HepG2 (cell line): ENCODE measurements around the gene FAAH2. TPM values are rescaled to one million over a fixed set of nuclear protein-coding genes. Genes with fewer than 3 reads are reported as not detected.

Experiments used
- ATAC-seq: fragments of 200-7000 bp; cut with Tn5 transposase; 3 replicates; pipeline ENCODE4 v1.9.1; 2020; ENCODE audit warnings: mild to moderate bottlenecking, moderate library complexity
- BruUV-seq: library from RNA; stranded (reverse); fragments of 400-500 nt; replicated peaks from 2 replicates; lab custom pipeline; 2021; lab: Mats Ljungman, UMichigan
- CTCF ChIA-PET: fragments of 300-600 bp; formaldehyde crosslinking; extraction: SDS; loops from one replicate; lab custom pipeline; 2021; ENCODE audit warnings: low total read pairs, inconsistent platforms, low intra/inter-chr PET ratio; lab: Yijun Ruan, JAX
- POLR2A ChIA-PET: fragments of 350-600 bp; sonication (Branson Sonifier 250); formaldehyde crosslinking; loops from one replicate; lab custom pipeline; 2020; ENCODE audit warnings: antibody characterized with exemption, inconsistent platforms; lab: Yijun Ruan, JAX
- DNase-seq: peaks from one replicate; pipeline ENCODE4 v3.0.0-alpha.2; 2015; ENCODE audit warnings: low spot score
- FAIRE-seq: peaks from 3 replicates; lab custom pipeline; 2011; peaks lifted over from hg19 to GRCh38; lab: Jason Lieb, UNC
- H2AFZ ChIP-seq: one replicate; pipeline ENCODE4 v1.6.1; 2011; ENCODE audit warnings: low read length, inconsistent platforms
- H3K27ac ChIP-seq: fragments of 300-600 bp; 3 replicates; pipeline ENCODE4 v1.8.0; 2011; ENCODE audit warnings: mixed run types, mild to moderate bottlenecking, mixed read lengths, low read length, inconsistent platforms; ENCODE audit not compliant: insufficient read depth; ENCODE audit errors: extremely low read length
- H3K27me3 ChIP-seq, 2 experiments: fragments of 200-600 bp in 1 of 2; 2 replicates in 1 of 2; 3 replicates in 1 of 2; pipeline versions ENCODE4 v1.6.0 to v1.8.0; 2011; ENCODE audit warnings: low read length in 2 of 2, mild to moderate bottlenecking in 2 of 2, moderate library complexity in 2 of 2, inconsistent platforms in 1 of 2; ENCODE audit not compliant: insufficient read depth in 2 of 2, control insufficient read depth in 1 of 2
- H3K36me3 ChIP-seq, 2 experiments: fragments of 200-600 bp in 1 of 2; replicated peaks in 1 of 2; 2 replicates in 1 of 2; 3 replicates in 1 of 2; pipeline versions ENCODE4 v1.5.1 to v1.8.0; 2011; ENCODE audit warnings: low read length in 2 of 2, inconsistent platforms in 1 of 2; ENCODE audit not compliant: insufficient read depth in 2 of 2, control insufficient read depth in 1 of 2
- H3K4me1 ChIP-seq: 2 replicates; pipeline ENCODE4 v1.5.1; 2012; ENCODE audit warnings: low read length, inconsistent platforms; ENCODE audit not compliant: insufficient read depth
- H3K4me2 ChIP-seq: 2 replicates; pipeline ENCODE4 v1.6.0; 2011; ENCODE audit warnings: low read depth, low read length, inconsistent platforms
- H3K4me3 ChIP-seq, 3 experiments: fragments of 200-600 bp in 1 of 3; sonication (generic), shearing (Covaris generic) in 1 of 3; replicated peaks in 1 of 3; 2 replicates each; pipeline ENCODE4 v1.5.1; 2011 to 2016; ENCODE audit warnings: low read length in 3 of 3, inconsistent platforms in 2 of 3, low read depth in 2 of 3, mild to moderate bottlenecking in 2 of 3, control low read depth in 1 of 3, mixed read lengths in 1 of 3; ENCODE audit not compliant: insufficient read depth in 1 of 3
- H3K79me2 ChIP-seq: one replicate; pipeline ENCODE4 v1.6.1; 2011; ENCODE audit warnings: low read length, inconsistent platforms; ENCODE audit not compliant: insufficient read depth
- H3K9ac ChIP-seq: 2 replicates; pipeline ENCODE4 v1.6.0; 2011; ENCODE audit warnings: mild to moderate bottlenecking, low read depth, low read length, inconsistent platforms; ENCODE audit not compliant: insufficient read depth
- H3K9me3 ChIP-seq: 2 replicates; pipeline ENCODE4 v1.5.1; 2012; ENCODE audit warnings: mild to moderate bottlenecking, low read length
- H4K20me1 ChIP-seq: 2 replicates; pipeline ENCODE4 v1.6.0; 2011; ENCODE audit warnings: inconsistent platforms, mild to moderate bottlenecking, low read length, moderate library complexity; ENCODE audit not compliant: insufficient read depth
- CBX2 ChIP-seq, 2 experiments: fragments of 200-600 bp in 1 of 2; sonication (generic); formaldehyde crosslinking in 1 of 2; IDR thresholded peaks; 2 replicates each; pipeline versions ENCODE4 v1.7.0 to v1.8.1; 2018 to 2022; ENCODE audit warnings: low read depth in 2 of 2, low read length in 1 of 2, mild to moderate bottlenecking in 1 of 2, missing genetic modification reagents in 1 of 2
- CEBPB ChIP-seq: IDR thresholded peaks from 2 replicates; pipeline ENCODE4 v1.6.1; 2011; ENCODE audit warnings: low read depth, low read length, improper control_type of control experiment, borderline replicate concordance
- CEBPG ChIP-seq: IDR thresholded peaks from 2 replicates; pipeline ENCODE4 v1.6.1; 2016
- FOSL2 ChIP-seq: sonication (generic); formaldehyde crosslinking; IDR thresholded peaks from 2 replicates; pipeline ENCODE4 v1.4.0; 2020; ENCODE audit warnings: missing genetic modification reagents
- HMG20B ChIP-seq: conservative IDR thresholded peaks from 2 replicates; pipeline ENCODE4 v1.6.1; 2016; ENCODE audit warnings: missing genetic modification reagents, missing compliant biosample characterization
- NCOA5 ChIP-seq: sonication (generic); formaldehyde crosslinking; IDR thresholded peaks from 2 replicates; pipeline ENCODE4 v1.4.0; 2020; ENCODE audit warnings: missing genetic modification reagents
- TOPORS ChIP-seq: sonication (generic); formaldehyde crosslinking; IDR thresholded peaks from 2 replicates; pipeline ENCODE4 v1.8.0; 2023; ENCODE audit warnings: mild to moderate bottlenecking, missing genetic modification reagents
- ZFP36L2 ChIP-seq: sonication (generic); formaldehyde crosslinking; IDR thresholded peaks from 2 replicates; pipeline ENCODE4 v1.4.0; 2020; ENCODE audit warnings: missing genetic modification reagents
- ZNF501 ChIP-seq: sonication (generic); formaldehyde crosslinking; IDR thresholded peaks from 2 replicates; pipeline ENCODE4 v1.5.1; 2020; ENCODE audit warnings: mild to moderate bottlenecking, moderate library complexity, missing genetic modification reagents
- ZNF761 ChIP-seq: sonication (generic); formaldehyde crosslinking; conservative IDR thresholded peaks from 2 replicates; pipeline ENCODE4 v1.4.0; 2020; ENCODE audit warnings: mild to moderate bottlenecking, missing genetic modification reagents
- WGBS: methylation state at CpG from one replicate; pipeline ENCODE4 v1.1.6; 2017; ENCODE audit warnings: low lambda C conversion rate; 5-methylcytosine and 5-hydroxymethylcytosine counted together
- in situ Hi-C: cut with HindIII; loops from 2 replicates; pipeline ENCODE4 v1.10.0; 2017; ENCODE audit warnings: low pct_unique_long_range_greater_than_20kb; ENCODE audit not compliant: extremely low pct_ligation_motif_present
- intact Hi-C: fragments of 100-400 bp; cut with micrococcal nuclease; formaldehyde crosslinking; loops from one replicate; pipeline ENCODE4 v1.10.0; 2022; ENCODE audit not compliant: unreplicated experiment
- polyA plus RNA-seq, 8 experiments: library from polyadenylated mRNA; depleted of rRNA in 3 of 8; stranded (reverse) in 7 of 8; unstranded in 1 of 8; fragments of >200 nt; fragmentation: Illumina TruSeq in 4 of 8; extraction: Trizol in 4 of 8; gene quantifications; 2 replicates each; pipeline versions ENCODE4 v1.2.1 to v1.2.3, GENCODE V29; 2011 to 2016; ENCODE audit warnings: low read depth in 4 of 8, missing spikeins in 1 of 8, mixed read lengths in 1 of 8; ENCODE audit not compliant: insufficient read depth in 1 of 8
- total RNA-seq, 5 experiments: library from RNA; depleted of rRNA; stranded (reverse); fragments of >200 nt; fragmentation: Illumina TruSeq; extraction: Trizol; gene quantifications; 2 replicates each; pipeline ENCODE4 v1.2.3, GENCODE V29; 2016; ENCODE audit warnings: low read depth in 1 of 5
- TF ChIP-seq, protein P1 (sequence below): sonication (generic); formaldehyde crosslinking; IDR thresholded peaks from 2 replicates; pipeline ENCODE4 v1.5.0; 2020; ENCODE audit warnings: mild to moderate bottlenecking, missing genetic modification reagents
- TF ChIP-seq, protein P2 (sequence below), 2 experiments: fragments of 450-650 bp in 1 of 2; sonication (generic) in 1 of 2; formaldehyde crosslinking; IDR thresholded peaks; 2 replicates each; pipeline versions ENCODE4 v1.5.0 to v1.8.0; 2020 to 2022; ENCODE audit warnings: mild to moderate bottlenecking in 1 of 2, missing genetic modification reagents in 1 of 2
- TF ChIP-seq, protein P3 (sequence below): sonication (generic); formaldehyde crosslinking; IDR thresholded peaks from 2 replicates; pipeline ENCODE4 v1.4.0; 2020; ENCODE audit warnings: missing genetic modification reagents
- TF ChIP-seq, protein P4 (sequence below): sonication (generic); formaldehyde crosslinking; IDR thresholded peaks from 2 replicates; pipeline ENCODE4 v1.8.0; 2023; ENCODE audit warnings: mild to moderate bottlenecking, missing genetic modification reagents
- TF ChIP-seq, protein P5 (sequence below): sonication (generic); formaldehyde crosslinking; IDR thresholded peaks from 2 replicates; pipeline ENCODE4 v1.4.0; 2020; ENCODE audit warnings: low read depth, mild to moderate bottlenecking, missing genetic modification reagents
- TF ChIP-seq, protein P6 (sequence below): sonication (generic); formaldehyde crosslinking; IDR thresholded peaks from 2 replicates; pipeline ENCODE4 v1.4.0; 2020; ENCODE audit warnings: missing genetic modification reagents

FAAH2 gene
- total and polyA plus RNA-seq, 2 of the 13 experiments (the other 11 are each of a cell fraction or from before 2014, with no cell fraction given), result 1.6 to 3.3 TPM

DNA sequence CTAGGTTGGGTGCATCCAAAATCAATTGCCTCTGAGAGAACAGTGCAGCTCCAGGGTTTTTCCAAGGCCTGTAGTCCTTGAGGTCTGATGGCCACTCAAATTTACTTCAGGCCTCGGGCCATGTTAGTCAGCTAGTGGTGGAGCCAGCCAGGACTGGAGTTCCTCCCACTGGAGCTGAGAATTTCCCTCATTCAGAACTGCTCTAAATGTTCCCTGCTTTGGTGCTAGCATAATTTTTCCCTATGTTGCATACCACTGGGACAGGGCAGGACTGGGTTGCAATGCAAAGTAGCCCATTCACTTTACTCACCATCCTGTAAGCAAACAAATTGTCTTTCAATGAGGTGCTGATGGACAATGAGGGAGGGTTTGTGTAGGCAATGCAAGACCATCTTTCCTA, 159.3 kb downstream of the FAAH2 start (continued):
- TF ChIP-seq, protein P1, sequence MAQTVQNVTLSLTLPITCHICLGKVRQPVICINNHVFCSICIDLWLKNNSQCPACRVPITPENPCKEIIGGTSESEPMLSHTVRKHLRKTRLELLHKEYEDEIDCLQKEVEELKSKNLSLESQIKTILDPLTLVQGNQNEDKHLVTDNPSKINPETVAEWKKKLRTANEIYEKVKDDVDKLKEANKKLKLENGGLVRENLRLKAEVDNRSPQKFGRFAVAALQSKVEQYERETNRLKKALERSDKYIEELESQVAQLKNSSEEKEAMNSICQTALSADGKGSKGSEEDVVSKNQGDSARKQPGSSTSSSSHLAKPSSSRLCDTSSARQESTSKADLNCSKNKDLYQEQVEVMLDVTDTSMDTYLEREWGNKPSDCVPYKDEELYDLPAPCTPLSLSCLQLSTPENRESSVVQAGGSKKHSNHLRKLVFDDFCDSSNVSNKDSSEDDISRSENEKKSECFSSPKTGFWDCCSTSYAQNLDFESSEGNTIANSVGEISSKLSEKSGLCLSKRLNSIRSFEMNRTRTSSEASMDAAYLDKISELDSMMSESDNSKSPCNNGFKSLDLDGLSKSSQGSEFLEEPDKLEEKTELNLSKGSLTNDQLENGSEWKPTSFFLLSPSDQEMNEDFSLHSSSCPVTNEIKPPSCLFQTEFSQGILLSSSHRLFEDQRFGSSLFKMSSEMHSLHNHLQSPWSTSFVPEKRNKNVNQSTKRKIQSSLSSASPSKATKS (CRISPR knock-in tag), result no peak

DNA sequence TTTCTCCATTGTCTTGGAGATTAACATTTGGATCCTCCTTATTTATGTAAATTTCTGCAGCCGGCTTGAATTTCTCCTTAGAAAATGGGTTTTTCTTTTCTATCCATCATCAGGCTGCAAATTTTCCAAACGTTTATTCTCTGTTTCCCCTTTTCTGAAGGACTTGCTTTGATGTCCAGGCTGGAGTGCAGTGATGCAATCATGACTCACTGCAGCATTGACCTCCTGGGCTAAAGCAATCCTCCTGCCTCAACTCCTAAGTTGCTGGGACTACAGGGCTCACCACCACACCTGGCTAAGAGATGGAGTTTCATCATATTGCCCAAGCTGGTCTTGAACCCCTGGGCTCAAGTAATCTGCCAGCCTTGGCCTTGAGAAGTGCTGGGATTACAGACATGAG, 161.3 kb downstream of the FAAH2 start:
- ATAC-seq, result no peak
- no peaks in the 10 kb centered on the region for H3K27me3 ChIP-seq
- intact Hi-C loops (no loop called here), in situ Hi-C loops (no loop called here)
- FAIRE-seq, result peak; percentile 49
- no peaks in the 10 kb centered on the region for H3K9me3 ChIP-seq
- no peaks in the 10 kb centered on the region for H4K20me1 ChIP-seq
- H3K4me3 ChIP-seq, result no peak overlapping the region
- no peaks in the 10 kb centered on the region for H3K36me3 ChIP-seq
- H3K4me1 ChIP-seq, result no peaks in the 10 kb centered on the region
- H3K4me2 ChIP-seq, result no peak overlapping the region
- H2AFZ ChIP-seq, result no peak overlapping the region
- BruUV-seq, result no TSS peak
- H3K79me2 ChIP-seq, result no peaks in the 10 kb centered on the region
- ChIA-PET CTCF (no interaction called here), POLR2A (no interaction called here)
- DNase-seq, result peak; percentile 3
- H3K27ac ChIP-seq, result no peak overlapping the region
- H3K9ac ChIP-seq, result no peak overlapping the region
- 50% methylated on average over 2 of the region's 2 CpGs for WGBS
- TF ChIP-seq CEBPB, result peak; percentile 71; the same call in 1 of the 2 replicates
- no peak for TF ChIP-seq HMG20B (CRISPR knock-in tag)
- TF ChIP-seq, protein P2, sequence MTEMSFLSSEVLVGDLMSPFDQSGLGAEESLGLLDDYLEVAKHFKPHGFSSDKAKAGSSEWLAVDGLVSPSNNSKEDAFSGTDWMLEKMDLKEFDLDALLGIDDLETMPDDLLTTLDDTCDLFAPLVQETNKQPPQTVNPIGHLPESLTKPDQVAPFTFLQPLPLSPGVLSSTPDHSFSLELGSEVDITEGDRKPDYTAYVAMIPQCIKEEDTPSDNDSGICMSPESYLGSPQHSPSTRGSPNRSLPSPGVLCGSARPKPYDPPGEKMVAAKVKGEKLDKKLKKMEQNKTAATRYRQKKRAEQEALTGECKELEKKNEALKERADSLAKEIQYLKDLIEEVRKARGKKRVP (CRISPR knock-in tag; IDR thresholded peaks at IDR 0.05), result 0 out of 4 replicates have a peak, but pooled peaks of 1 of the 2 experiments have one; percentile 25
- TF ChIP-seq, protein P3, sequence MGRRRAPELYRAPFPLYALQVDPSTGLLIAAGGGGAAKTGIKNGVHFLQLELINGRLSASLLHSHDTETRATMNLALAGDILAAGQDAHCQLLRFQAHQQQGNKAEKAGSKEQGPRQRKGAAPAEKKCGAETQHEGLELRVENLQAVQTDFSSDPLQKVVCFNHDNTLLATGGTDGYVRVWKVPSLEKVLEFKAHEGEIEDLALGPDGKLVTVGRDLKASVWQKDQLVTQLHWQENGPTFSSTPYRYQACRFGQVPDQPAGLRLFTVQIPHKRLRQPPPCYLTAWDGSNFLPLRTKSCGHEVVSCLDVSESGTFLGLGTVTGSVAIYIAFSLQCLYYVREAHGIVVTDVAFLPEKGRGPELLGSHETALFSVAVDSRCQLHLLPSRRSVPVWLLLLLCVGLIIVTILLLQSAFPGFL (CRISPR knock-in tag), result no peak
- no peak for TF ChIP-seq TOPORS (CRISPR knock-in tag)
- TF ChIP-seq NCOA5 (CRISPR knock-in tag), result no peak
- no peak for TF ChIP-seq ZNF761 (CRISPR knock-in tag)
- no peak for TF ChIP-seq CBX2 (IDR thresholded peaks at IDR 0.05; ENCODE audit: low read depth, low read length)
- TF ChIP-seq CBX2 (CRISPR knock-in tag; IDR thresholded peaks at IDR 0.05; ENCODE audit: low read depth), result no peak
- TF ChIP-seq, protein P4, sequence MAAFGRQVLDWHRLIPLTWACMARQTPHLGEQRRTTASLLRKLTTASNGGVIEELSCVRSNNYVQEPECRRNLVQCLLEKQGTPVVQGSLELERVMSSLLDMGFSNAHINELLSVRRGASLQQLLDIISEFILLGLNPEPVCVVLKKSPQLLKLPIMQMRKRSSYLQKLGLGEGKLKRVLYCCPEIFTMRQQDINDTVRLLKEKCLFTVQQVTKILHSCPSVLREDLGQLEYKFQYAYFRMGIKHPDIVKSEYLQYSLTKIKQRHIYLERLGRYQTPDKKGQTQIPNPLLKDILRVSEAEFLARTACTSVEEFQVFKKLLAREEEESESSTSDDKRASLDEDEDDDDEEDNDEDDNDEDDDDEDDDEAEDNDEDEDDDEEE, result no peak
- TF ChIP-seq FOSL2 (CRISPR knock-in tag), result peak; percentile 94
- TF ChIP-seq ZFP36L2 (CRISPR knock-in tag), result no peak
- TF ChIP-seq, protein P5, sequence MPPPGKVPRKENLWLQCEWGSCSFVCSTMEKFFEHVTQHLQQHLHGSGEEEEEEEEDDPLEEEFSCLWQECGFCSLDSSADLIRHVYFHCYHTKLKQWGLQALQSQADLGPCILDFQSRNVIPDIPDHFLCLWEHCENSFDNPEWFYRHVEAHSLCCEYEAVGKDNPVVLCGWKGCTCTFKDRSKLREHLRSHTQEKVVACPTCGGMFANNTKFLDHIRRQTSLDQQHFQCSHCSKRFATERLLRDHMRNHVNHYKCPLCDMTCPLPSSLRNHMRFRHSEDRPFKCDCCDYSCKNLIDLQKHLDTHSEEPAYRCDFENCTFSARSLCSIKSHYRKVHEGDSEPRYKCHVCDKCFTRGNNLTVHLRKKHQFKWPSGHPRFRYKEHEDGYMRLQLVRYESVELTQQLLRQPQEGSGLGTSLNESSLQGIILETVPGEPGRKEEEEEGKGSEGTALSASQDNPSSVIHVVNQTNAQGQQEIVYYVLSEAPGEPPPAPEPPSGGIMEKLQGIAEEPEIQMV (CRISPR knock-in tag), result no peak
- TF ChIP-seq, protein P6, sequence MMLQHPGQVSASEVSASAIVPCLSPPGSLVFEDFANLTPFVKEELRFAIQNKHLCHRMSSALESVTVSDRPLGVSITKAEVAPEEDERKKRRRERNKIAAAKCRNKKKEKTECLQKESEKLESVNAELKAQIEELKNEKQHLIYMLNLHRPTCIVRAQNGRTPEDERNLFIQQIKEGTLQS (CRISPR knock-in tag), result peak; percentile 57; the same call in 1 of the 2 replicates
- peak; percentile 50; the same call in 1 of the 2 replicates for TF ChIP-seq CEBPG
- no peak for TF ChIP-seq ZNF501
